WTC11 (cell line): Measurements from ENCODE around the gene UNC5A. TPM values are rescaled to one million over a fixed set of nuclear protein-coding genes. Genes with fewer than 3 reads are reported as not detected.

Experiments used
- ATAC-seq: fragments of 200-7000 bp; cut with Tn5 transposase; 2 replicates; pipeline ENCODE4 v1.10.0; 2021; ENCODE audit warnings: mild to moderate bottlenecking, moderate library complexity
- CTCF ChIA-PET: fragments of 300-600 bp; sonication (Branson Sonifier 250); formaldehyde crosslinking; loops from one replicate; lab custom pipeline; 2021; ENCODE audit warnings: antibody characterized with exemption; lab: Charles Lee
- POLR2A ChIA-PET: fragments of 350-600 bp; sonication (Branson Sonifier 250); formaldehyde crosslinking; loops from one replicate; lab custom pipeline; 2021; ENCODE audit warnings: antibody characterized with exemption; lab: Charles Lee
- DNase-seq: peaks from one replicate; pipeline ENCODE4 v3.0.0; 2021; ENCODE audit warnings: low spot score
- H3K27ac Mint-ChIP-seq: 2 replicates; pipeline ENCODE4 v1.8.0; 2021; ENCODE audit warnings: mixed read lengths
- H3K27me3 Mint-ChIP-seq: 2 replicates; pipeline ENCODE4 v1.8.0; 2021; ENCODE audit warnings: low read depth, mild to moderate bottlenecking, moderate library complexity, mixed read lengths
- H3K36me3 Mint-ChIP-seq: 2 replicates; pipeline ENCODE4 v1.8.0; 2021; ENCODE audit warnings: mixed read lengths
- H3K4me1 Mint-ChIP-seq: 2 replicates; pipeline ENCODE4 v1.8.0; 2022; ENCODE audit warnings: mixed read lengths
- H3K4me3 Mint-ChIP-seq: 2 replicates; pipeline ENCODE4 v1.8.0; 2021; ENCODE audit warnings: mild to moderate bottlenecking, moderate library complexity, mixed read lengths
- H3K9me3 Mint-ChIP-seq: 2 replicates; pipeline ENCODE4 v1.8.0; 2021; ENCODE audit warnings: mixed read lengths
- ATF1 ChIP-seq: sonication (generic); formaldehyde crosslinking; IDR thresholded peaks from 2 replicates; pipeline ENCODE4 v1.8.1; 2023; ENCODE audit warnings: mild to moderate bottlenecking, moderate library complexity, missing genetic modification reagents
- ETV6 ChIP-seq: sonication (generic); formaldehyde crosslinking; IDR thresholded peaks from 2 replicates; pipeline ENCODE4 v1.8.1; 2022; ENCODE audit warnings: mild to moderate bottlenecking, missing genetic modification reagents
- FOXP1 ChIP-seq: sonication (generic); formaldehyde crosslinking; IDR thresholded peaks from 2 replicates; pipeline ENCODE4 v1.8.0; 2022; ENCODE audit warnings: missing genetic modification reagents, mild to moderate bottlenecking, moderate library complexity, borderline replicate concordance
- GABPB1 ChIP-seq: sonication (generic); formaldehyde crosslinking; IDR thresholded peaks from 2 replicates; pipeline ENCODE4 v1.8.1; 2023; ENCODE audit warnings: mild to moderate bottlenecking, missing genetic modification reagents
- HMGA2 ChIP-seq: fragments of 250-450 bp; sonication (Bioruptor Pico); IDR thresholded peaks from 2 replicates; pipeline ENCODE4 v1.4.0; 2021; ENCODE audit warnings: mild to moderate bottlenecking, moderate library complexity
- MLX ChIP-seq: sonication (generic); formaldehyde crosslinking; IDR thresholded peaks from 2 replicates; pipeline ENCODE4 v1.8.1; 2023; ENCODE audit warnings: mild to moderate bottlenecking, missing genetic modification reagents, moderate library complexity
- NFATC4 ChIP-seq: fragments of 250-450 bp; sonication (Bioruptor Pico); IDR thresholded peaks from 2 replicates; pipeline ENCODE4 v1.9.0; 2021; ENCODE audit warnings: mild to moderate bottlenecking
- STAT6 ChIP-seq: sonication (generic); formaldehyde crosslinking; conservative IDR thresholded peaks from 2 replicates; pipeline ENCODE4 v1.8.1; 2023; ENCODE audit warnings: mild to moderate bottlenecking, low read depth, missing genetic modification reagents, moderate library complexity
- TEAD1 ChIP-seq: sonication (generic); formaldehyde crosslinking; IDR thresholded peaks from 2 replicates; pipeline ENCODE4 v1.8.0; 2022; ENCODE audit warnings: mild to moderate bottlenecking, missing genetic modification reagents
- USF2 ChIP-seq: sonication (generic); formaldehyde crosslinking; IDR thresholded peaks from 2 replicates; pipeline ENCODE4 v1.8.1; 2023; ENCODE audit warnings: mild to moderate bottlenecking, missing genetic modification reagents, moderate library complexity
- ZNF281 ChIP-seq: sonication (generic); formaldehyde crosslinking; IDR thresholded peaks from 2 replicates; pipeline ENCODE4 v1.8.0; 2023; ENCODE audit warnings: mild to moderate bottlenecking, missing genetic modification reagents
- ZNF396 ChIP-seq: fragments of 250-450 bp; sonication (Bioruptor Pico); IDR thresholded peaks from 2 replicates; pipeline ENCODE4 v1.8.0; 2021; ENCODE audit warnings: mild to moderate bottlenecking, moderate library complexity, borderline replicate concordance
- total RNA-seq: library from RNA; stranded (reverse); gene quantifications from 3 replicates; pipeline ENCODE4 v1.2.3, GENCODE V29; 2021
- TF ChIP-seq, protein P1 (sequence below): fragments of 200-600 bp; IDR thresholded peaks from 2 replicates; pipeline ENCODE4 v1.8.0; 2022; ENCODE audit warnings: antibody characterized with exemption
- TF ChIP-seq, protein P2 (sequence below): fragments of 250-450 bp; sonication (Bioruptor Pico); IDR thresholded peaks from 2 replicates; pipeline ENCODE4 v1.9.0; 2021; ENCODE audit warnings: moderate library complexity, mild to moderate bottlenecking, inconsistent platforms, borderline replicate concordance
- TF ChIP-seq, protein P3 (sequence below): sonication (generic); formaldehyde crosslinking; IDR thresholded peaks from 2 replicates; pipeline ENCODE4 v1.8.1; 2023; ENCODE audit warnings: mild to moderate bottlenecking, moderate library complexity, missing genetic modification reagents

Gene UNC5A
- total RNA-seq, 1 experiment from 2014 or later, result 10.2 TPM

GRCh38 chr5:176798949-176799348, 11.4 kb upstream of the UNC5A start:
- ATAC-seq, result no peak
- Mint-ChIP-seq H3K9me3 (no peaks in the 10 kb centered on the region), H3K4me1 (peaks cover 4% of the 10 kb centered on the region; the same call in 1 of the 2 replicates), H3K4me3 (no peak overlapping the region), H3K36me3 (no peaks in the 10 kb centered on the region), H3K27me3 (no peaks in the 10 kb centered on the region; the same call in 1 of the 2 replicates)
- CTCF ChIA-PET, result interaction anchor here (1.9 kb wide), 1 partner anchor 138 kb away, joined by 13 read pairs; no protein-coding TSS in a partner anchor
- POLR2A ChIA-PET, result no interaction called here
- TF ChIP-seq, protein P1, sequence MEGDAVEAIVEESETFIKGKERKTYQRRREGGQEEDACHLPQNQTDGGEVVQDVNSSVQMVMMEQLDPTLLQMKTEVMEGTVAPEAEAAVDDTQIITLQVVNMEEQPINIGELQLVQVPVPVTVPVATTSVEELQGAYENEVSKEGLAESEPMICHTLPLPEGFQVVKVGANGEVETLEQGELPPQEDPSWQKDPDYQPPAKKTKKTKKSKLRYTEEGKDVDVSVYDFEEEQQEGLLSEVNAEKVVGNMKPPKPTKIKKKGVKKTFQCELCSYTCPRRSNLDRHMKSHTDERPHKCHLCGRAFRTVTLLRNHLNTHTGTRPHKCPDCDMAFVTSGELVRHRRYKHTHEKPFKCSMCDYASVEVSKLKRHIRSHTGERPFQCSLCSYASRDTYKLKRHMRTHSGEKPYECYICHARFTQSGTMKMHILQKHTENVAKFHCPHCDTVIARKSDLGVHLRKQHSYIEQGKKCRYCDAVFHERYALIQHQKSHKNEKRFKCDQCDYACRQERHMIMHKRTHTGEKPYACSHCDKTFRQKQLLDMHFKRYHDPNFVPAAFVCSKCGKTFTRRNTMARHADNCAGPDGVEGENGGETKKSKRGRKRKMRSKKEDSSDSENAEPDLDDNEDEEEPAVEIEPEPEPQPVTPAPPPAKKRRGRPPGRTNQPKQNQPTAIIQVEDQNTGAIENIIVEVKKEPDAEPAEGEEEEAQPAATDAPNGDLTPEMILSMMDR, result no peak
- TF ChIP-seq MLX (CRISPR knock-in tag) (no peak), ETV6 (no peak)
- TF ChIP-seq, all 79 proteins: peak for 0
- no peak overlapping the region for H3K27ac Mint-ChIP-seq
- no peak for DNase-seq

DNA sequence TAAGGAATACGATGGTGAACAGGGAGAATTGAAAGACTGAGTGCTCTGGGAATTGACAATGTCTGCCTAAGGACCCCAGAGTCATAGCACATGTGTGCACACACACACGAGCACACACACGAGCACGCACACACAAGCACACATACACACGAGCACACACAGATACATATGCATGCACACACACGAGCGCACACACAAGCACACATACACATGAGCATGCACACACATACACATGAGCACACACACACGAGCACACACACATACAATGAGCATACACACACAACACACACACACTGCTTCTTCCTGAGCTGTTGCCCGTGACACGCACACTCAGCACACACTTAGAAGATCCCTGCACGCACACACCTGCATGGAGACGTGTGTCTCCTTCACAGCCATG, 10.9 kb upstream of the UNC5A start:
- Mint-ChIP-seq H3K27ac (no peak overlapping the region), H3K27me3 (no peaks in the 10 kb centered on the region; the same call in 1 of the 2 replicates), H3K36me3 (no peaks in the 10 kb centered on the region), H3K4me1 (peaks cover 4% of the 10 kb centered on the region; the same call in 1 of the 2 replicates)
- ATAC-seq (no peak), DNase-seq (no peak)
- ChIA-PET POLR2A (no interaction called here), CTCF (no interaction called here)
- TF ChIP-seq ZNF281 (CRISPR knock-in tag) (no peak), HMGA2 (no peak)
- TF ChIP-seq, protein P2, sequence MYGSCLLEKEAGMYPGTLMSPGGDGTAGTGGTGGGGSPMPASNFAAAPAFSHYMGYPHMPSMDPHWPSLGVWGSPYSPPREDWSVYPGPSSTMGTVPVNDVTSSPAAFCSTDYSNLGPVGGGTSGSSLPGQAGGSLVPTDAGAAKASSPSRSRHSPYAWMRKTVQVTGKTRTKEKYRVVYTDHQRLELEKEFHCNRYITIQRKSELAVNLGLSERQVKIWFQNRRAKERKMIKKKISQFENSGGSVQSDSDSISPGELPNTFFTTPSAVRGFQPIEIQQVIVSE (CRISPR knock-in tag), result no peak
- TF ChIP-seq, protein P3, sequence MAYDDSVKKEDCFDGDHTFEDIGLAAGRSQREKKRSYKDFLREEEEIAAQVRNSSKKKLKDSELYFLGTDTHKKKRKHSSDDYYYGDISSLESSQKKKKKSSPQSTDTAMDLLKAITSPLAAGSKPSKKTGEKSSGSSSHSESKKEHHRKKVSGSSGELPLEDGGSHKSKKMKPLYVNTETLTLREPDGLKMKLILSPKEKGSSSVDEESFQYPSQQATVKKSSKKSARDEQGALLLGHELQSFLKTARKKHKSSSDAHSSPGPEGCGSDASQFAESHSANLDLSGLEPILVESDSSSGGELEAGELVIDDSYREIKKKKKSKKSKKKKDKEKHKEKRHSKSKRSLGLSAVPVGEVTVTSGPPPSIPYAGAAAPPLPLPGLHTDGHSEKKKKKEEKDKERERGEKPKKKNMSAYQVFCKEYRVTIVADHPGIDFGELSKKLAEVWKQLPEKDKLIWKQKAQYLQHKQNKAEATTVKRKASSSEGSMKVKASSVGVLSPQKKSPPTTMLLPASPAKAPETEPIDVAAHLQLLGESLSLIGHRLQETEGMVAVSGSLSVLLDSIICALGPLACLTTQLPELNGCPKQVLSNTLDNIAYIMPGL (CRISPR knock-in tag), result no peak
- TF ChIP-seq, all 79 proteins: peak for 0
- Mint-ChIP-seq H3K9me3 (no peaks in the 10 kb centered on the region), H3K4me3 (no peak overlapping the region)

GRCh38 chr5:176800024-176800423, 10.3 kb upstream of the UNC5A start:
- no peaks in the 10 kb centered on the region for H3K36me3 Mint-ChIP-seq
- H3K4me1 Mint-ChIP-seq, result peaks cover 4% of the 10 kb centered on the region; the same call in 1 of the 2 replicates
- ChIA-PET POLR2A (no interaction called here), CTCF (no interaction called here)
- ATAC-seq (no peak), DNase-seq (no peak)
- H3K27ac Mint-ChIP-seq, result no peak overlapping the region
- H3K27me3 Mint-ChIP-seq, result no peaks in the 10 kb centered on the region; the same call in 1 of the 2 replicates
- no peak for TF ChIP-seq GABPB1 (CRISPR knock-in tag)
- TF ChIP-seq NFATC4 (CRISPR knock-in tag), result no peak
- TF ChIP-seq FOXP1, result no peak
- TF ChIP-seq STAT6 (CRISPR knock-in tag), result no peak
- no peak for TF ChIP-seq ATF1 (CRISPR knock-in tag)
- TF ChIP-seq TEAD1 (CRISPR knock-in tag), result no peak
- no peak for TF ChIP-seq ZNF396 (CRISPR knock-in tag)
- no peak for TF ChIP-seq USF2 (CRISPR knock-in tag)
- no peaks in the 10 kb centered on the region for H3K9me3 Mint-ChIP-seq
- no peak overlapping the region for H3K4me3 Mint-ChIP-seq
